Loucy (cell line): Measurements from ENCODE around the gene GOT1.

Experiments used
- H2AFZ ChIP-seq: fragments of 200-600 bp; sonication (generic); 2 replicates; pipeline ENCODE4 v1.6.0; 2016; ENCODE audit warnings: antibody characterized with exemption, mild to moderate bottlenecking, low read length, moderate library complexity
- H3F3A ChIP-seq: fragments of 200-600 bp; 2 replicates; pipeline ENCODE4 v1.6.0; 2016; ENCODE audit warnings: antibody characterized with exemption, low read depth, mild to moderate bottlenecking
- H3K27me3 ChIP-seq: fragments of 200-600 bp; sonication (generic); 2 replicates; pipeline ENCODE4 v1.6.1; 2014; ENCODE audit warnings: low read length, mild to moderate bottlenecking; ENCODE audit not compliant: insufficient read depth, poor library complexity, severe bottlenecking
- H3K36me3 ChIP-seq: fragments of 200-600 bp; sonication (generic); 2 replicates; pipeline ENCODE4 v1.6.1; 2016; ENCODE audit warnings: low read length; ENCODE audit not compliant: insufficient read depth
- H3K4me1 ChIP-seq: fragments of 200-600 bp; sonication (generic); 2 replicates; pipeline ENCODE4 v1.5.1; 2014; ENCODE audit warnings: low read length, mild to moderate bottlenecking; ENCODE audit not compliant: insufficient read depth, poor library complexity, severe bottlenecking
- H3K4me2 ChIP-seq: fragments of 200-600 bp; sonication (generic); 2 replicates; pipeline ENCODE4 v1.6.0; 2014; ENCODE audit warnings: antibody characterized with exemption, low read length, low read depth, mild to moderate bottlenecking; ENCODE audit not compliant: poor library complexity, severe bottlenecking
- H3K4me3 ChIP-seq: fragments of 200-600 bp; sonication (generic); 2 replicates; pipeline ENCODE4 v1.5.1; 2014; ENCODE audit warnings: low read length, mild to moderate bottlenecking, mixed read lengths; ENCODE audit not compliant: poor library complexity, severe bottlenecking
- H3K79me2 ChIP-seq: fragments of 200-600 bp; sonication (generic); 2 replicates; pipeline ENCODE4 v1.6.1; 2014; ENCODE audit warnings: low read length; ENCODE audit not compliant: insufficient read depth
- H3K9ac ChIP-seq: fragments of 200-600 bp; sonication (generic); 2 replicates; pipeline ENCODE4 v1.6.0; 2014; ENCODE audit warnings: mild to moderate bottlenecking, low read depth, low read length, moderate library complexity; ENCODE audit not compliant: poor library complexity, severe bottlenecking
- H3K9me2 ChIP-seq: fragments of 200-600 bp; sonication (generic); replicated peaks from 2 replicates; pipeline ENCODE4 v1.6.1; 2016; ENCODE audit warnings: low read depth, low read length, mixed read lengths
- H3K9me3 ChIP-seq: fragments of 200-600 bp; sonication (generic); 2 replicates; pipeline ENCODE4 v1.6.1; 2014; ENCODE audit warnings: mild to moderate bottlenecking, antibody characterized with exemption, low read length, low read depth; ENCODE audit not compliant: insufficient read depth
- H4K20me1 ChIP-seq: fragments of 200-600 bp; sonication (generic); 2 replicates; pipeline ENCODE4 v1.6.0; 2014; ENCODE audit warnings: antibody characterized with exemption, low read length, mild to moderate bottlenecking; ENCODE audit not compliant: insufficient read depth, poor library complexity, severe bottlenecking
- EZH2phosphoT487 ChIP-seq: fragments of 200-600 bp; IDR thresholded peaks from 2 replicates; pipeline ENCODE4 v1.6.1; 2018; ENCODE audit warnings: antibody characterized with exemption, mild to moderate bottlenecking, moderate library complexity, borderline replicate concordance
- TF ChIP-seq, protein P1 (sequence below): fragments of 200-600 bp; sonication (generic); conservative IDR thresholded peaks from 2 replicates; pipeline ENCODE4 v1.5.1; 2014; ENCODE audit warnings: mild to moderate bottlenecking, antibody characterized with exemption, low read length

GOT1 gene

DNA sequence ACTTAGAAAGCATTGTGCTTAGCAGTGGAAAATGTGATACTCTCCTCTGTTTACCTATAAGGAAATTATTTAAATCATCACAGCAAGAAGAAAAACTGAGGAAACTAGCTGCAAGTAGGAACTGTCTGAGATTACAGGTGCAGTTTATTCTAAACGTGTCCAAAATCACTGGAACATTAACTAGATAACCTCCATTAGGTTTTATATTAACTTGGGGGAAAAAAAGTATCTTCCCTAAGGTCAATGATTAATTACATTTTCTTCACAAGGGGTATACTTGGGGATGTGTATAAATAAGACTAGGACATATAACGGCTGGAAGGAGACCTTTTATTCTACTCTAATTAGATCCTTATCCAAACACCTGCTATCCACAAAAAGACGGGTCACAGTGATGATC, 3.7 kb downstream of the GOT1 start:
- Histone ChIP-seq H4K20me1 (no peaks in the 10 kb centered on the region), H3K79me2 (peaks cover 41% of the 10 kb centered on the region)
- TF ChIP-seq, protein P1, sequence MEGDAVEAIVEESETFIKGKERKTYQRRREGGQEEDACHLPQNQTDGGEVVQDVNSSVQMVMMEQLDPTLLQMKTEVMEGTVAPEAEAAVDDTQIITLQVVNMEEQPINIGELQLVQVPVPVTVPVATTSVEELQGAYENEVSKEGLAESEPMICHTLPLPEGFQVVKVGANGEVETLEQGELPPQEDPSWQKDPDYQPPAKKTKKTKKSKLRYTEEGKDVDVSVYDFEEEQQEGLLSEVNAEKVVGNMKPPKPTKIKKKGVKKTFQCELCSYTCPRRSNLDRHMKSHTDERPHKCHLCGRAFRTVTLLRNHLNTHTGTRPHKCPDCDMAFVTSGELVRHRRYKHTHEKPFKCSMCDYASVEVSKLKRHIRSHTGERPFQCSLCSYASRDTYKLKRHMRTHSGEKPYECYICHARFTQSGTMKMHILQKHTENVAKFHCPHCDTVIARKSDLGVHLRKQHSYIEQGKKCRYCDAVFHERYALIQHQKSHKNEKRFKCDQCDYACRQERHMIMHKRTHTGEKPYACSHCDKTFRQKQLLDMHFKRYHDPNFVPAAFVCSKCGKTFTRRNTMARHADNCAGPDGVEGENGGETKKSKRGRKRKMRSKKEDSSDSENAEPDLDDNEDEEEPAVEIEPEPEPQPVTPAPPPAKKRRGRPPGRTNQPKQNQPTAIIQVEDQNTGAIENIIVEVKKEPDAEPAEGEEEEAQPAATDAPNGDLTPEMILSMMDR: no peak
- TF ChIP-seq EZH2phosphoT487: no peak

DNA sequence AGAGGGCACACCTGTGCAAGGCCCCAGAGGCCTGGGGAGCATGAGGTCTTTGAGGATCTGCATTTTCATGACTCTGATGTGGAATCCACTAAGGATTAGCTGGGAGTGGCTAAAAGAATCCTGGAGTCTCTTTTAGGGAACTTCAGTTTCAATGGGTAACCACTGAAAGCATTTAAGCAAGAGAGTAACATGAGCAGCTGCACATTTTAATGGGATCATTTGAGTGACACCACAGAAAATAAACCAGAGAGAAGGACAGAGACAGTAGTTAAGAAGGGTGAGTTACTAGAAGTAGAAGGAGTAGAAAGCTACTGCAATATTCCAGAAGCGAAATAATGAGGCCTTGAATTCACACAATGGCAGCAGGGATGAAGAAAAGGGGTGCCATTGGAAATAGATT, 5.2 kb downstream of the GOT1 start:
- H3K9ac ChIP-seq: no peak overlapping the region
- no peak overlapping the region for H3K4me3 ChIP-seq
- H4K20me1 ChIP-seq: no peaks in the 10 kb centered on the region
- H3F3A ChIP-seq: no peaks in the 10 kb centered on the region
- peaks cover 4% of the 10 kb centered on the region; the same call in 1 of the 2 replicates for H3K36me3 ChIP-seq
- H3K9me3 ChIP-seq: no peaks in the 10 kb centered on the region
- H2AFZ ChIP-seq: no peak overlapping the region
- H3K9me2 ChIP-seq: no peaks in the 10 kb centered on the region
- H3K27me3 ChIP-seq: no peaks in the 10 kb centered on the region
- H3K4me1 ChIP-seq: peaks cover 19% of the 10 kb centered on the region
- TF ChIP-seq, protein P1: no peak
- TF ChIP-seq EZH2phosphoT487: no peak
- peaks cover 30% of the 10 kb centered on the region for H3K79me2 ChIP-seq
- no peak overlapping the region for H3K4me2 ChIP-seq

More for the DNA sequence above, 3.7 kb downstream of the GOT1 start:
- H3K36me3 ChIP-seq: no peaks in the 10 kb centered on the region
- H3K27me3 ChIP-seq: no peaks in the 10 kb centered on the region
- H3K4me2 ChIP-seq: peak overlapping the region; percentile 5
- no peaks in the 10 kb centered on the region for H3K9me2 ChIP-seq
- H3F3A ChIP-seq: no peaks in the 10 kb centered on the region
- no peak overlapping the region for H3K4me3 ChIP-seq
- peaks cover 23% of the 10 kb centered on the region for H3K4me1 ChIP-seq
- H2AFZ ChIP-seq: no peak overlapping the region
- H3K9me3 ChIP-seq: no peaks in the 10 kb centered on the region
- no peak overlapping the region for H3K9ac ChIP-seq

DNA sequence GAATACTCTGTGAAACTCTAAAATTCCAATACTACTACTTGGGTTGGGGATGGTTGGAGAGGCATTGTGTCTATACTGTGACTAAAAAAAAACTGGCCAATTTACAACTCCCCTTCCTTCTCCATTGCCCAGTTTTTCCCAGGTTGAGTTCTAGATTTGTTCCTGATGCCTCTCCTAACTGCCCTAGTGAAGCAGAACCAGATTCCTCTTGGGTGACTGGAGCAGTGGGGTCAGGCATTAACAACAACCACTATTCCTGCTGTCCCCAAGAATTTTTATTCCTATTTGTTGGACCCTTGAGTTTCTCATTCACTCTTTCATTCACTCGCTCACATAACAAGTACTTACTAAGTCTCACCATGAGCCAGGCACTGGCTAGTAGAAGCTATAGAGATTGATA, 5.8 kb downstream of the GOT1 start:
- no peak for TF ChIP-seq EZH2phosphoT487
- TF ChIP-seq, protein P1: no peak
- peaks cover 25% of the 10 kb centered on the region for H3K79me2 ChIP-seq

More for the DNA sequence above, 5.8 kb downstream of the GOT1 start:
- no peaks in the 10 kb centered on the region for H3F3A ChIP-seq
- H3K27me3 ChIP-seq: no peaks in the 10 kb centered on the region
- H4K20me1 ChIP-seq: no peaks in the 10 kb centered on the region
- peaks cover 10% of the 10 kb centered on the region; the same call in 1 of the 2 replicates for H3K36me3 ChIP-seq
- H3K4me3 ChIP-seq: no peak overlapping the region
- H3K9me2 ChIP-seq: no peaks in the 10 kb centered on the region
- no peak overlapping the region for H3K9ac ChIP-seq
- H2AFZ ChIP-seq: no peak overlapping the region
- no peaks in the 10 kb centered on the region for H3K9me3 ChIP-seq
- H3K4me2 ChIP-seq: no peak overlapping the region
- peaks cover 14% of the 10 kb centered on the region for H3K4me1 ChIP-seq
